CD4-positive, alpha-beta T cell treated with Interleukin-4 for 1 hour (primary cell): Measurements from ENCODE around the gene UBE2F.

Experiments used
- DNase-seq, 2 donors: peaks; one replicate each; pipeline ENCODE4 v3.0.0-alpha.2; 2020 to 2022

Gene UBE2F

GRCh38 chr2:237966565-237967462 lies at the start of gene UBE2F:
UBE2F (plus strand) TSS chr2:237967014; CDS start chr2:237973108, 6,094 bp downstream.
- DNase-seq: peak; percentile 96 to 97

GRCh38 chr2:237917696-237918374 lies 49.0 kb upstream of the UBE2F start:
- DNase-seq: no peak

- DNase-seq: peak in 1 of 2 donors; percentile 20
Observed at GRCh38 chr2:237919593-237919992, 47.2 kb upstream of the UBE2F start.

GRCh38 chr2:237920673-237921072 lies 46.1 kb upstream of the UBE2F start:
- no peak for DNase-seq

- no peak for DNase-seq
Observed at GRCh38 chr2:237921967-237922492, 44.8 kb upstream of the UBE2F start.

- DNase-seq: no peak
Observed at GRCh38 chr2:237922641-237923361, 44.0 kb upstream of the UBE2F start.

- peak; percentile 74 to 77 for DNase-seq
Observed at GRCh38 chr2:237923481-237924163, 43.2 kb upstream of the UBE2F start.

- no peak for DNase-seq
Observed at GRCh38 chr2:237924164-237924534, 42.7 kb upstream of the UBE2F start.

- DNase-seq: no peak
Observed at GRCh38 chr2:237927135-237927534, 39.7 kb upstream of the UBE2F start.

GRCh38 chr2:237927986-237928385 lies 38.8 kb upstream of the UBE2F start:
- DNase-seq: no peak

GRCh38 chr2:237929979-237930378 lies 36.8 kb upstream of the UBE2F start:
- DNase-seq: no peak

GRCh38 chr2:237931205-237931721 lies 35.6 kb upstream of the UBE2F start:
- DNase-seq: no peak

- no peak for DNase-seq
Observed at GRCh38 chr2:237932731-237933131, 34.1 kb upstream of the UBE2F start.

GRCh38 chr2:237934186-237934585 lies 32.6 kb upstream of the UBE2F start:
- DNase-seq: no peak

- no peak for DNase-seq
Observed at GRCh38 chr2:237935740-237936452, 30.9 kb upstream of the UBE2F start.

- no peak for DNase-seq
Observed at GRCh38 chr2:237939251-237939650, 27.6 kb upstream of the UBE2F start.

GRCh38 chr2:237940828-237941227 lies 26.0 kb upstream of the UBE2F start:
- no peak for DNase-seq

GRCh38 chr2:237941239-237941638 lies 25.6 kb upstream of the UBE2F start:
- DNase-seq: no peak

GRCh38 chr2:237942513-237942899 lies 24.3 kb upstream of the UBE2F start:
- DNase-seq: no peak

- DNase-seq: no peak
Observed at GRCh38 chr2:237943395-237944094, 23.3 kb upstream of the UBE2F start.

- no peak for DNase-seq
Observed at GRCh38 chr2:237944302-237944701, 22.5 kb upstream of the UBE2F start.
